GM19455 (cell line): Measurements from ENCODE around the gene RASA4.
A peak's percentile ranks its signal among the peaks of the same experiment; 100 is the strongest.
"Not testable (repeated sequence)": the region's sequence is repeated elsewhere in the genome, so short reads cannot be mapped to it uniquely, and the experiment has no call there.

Source experiments
- ATAC-seq: cut with Tn5 transposase; IDR thresholded peaks from one replicate; pipeline ENCODE4 v1.9.1; 2021; ENCODE audit not compliant: unreplicated experiment

The RASA4 gene

GRCh38 chr7:102616507-102617125, at the start of gene RASA4:
Gene RASA4 (minus strand): TSS chr7:102616756. CDS start chr7:102616689, 67 bp downstream.
- ATAC-seq = peak; percentile 54

DNA sequence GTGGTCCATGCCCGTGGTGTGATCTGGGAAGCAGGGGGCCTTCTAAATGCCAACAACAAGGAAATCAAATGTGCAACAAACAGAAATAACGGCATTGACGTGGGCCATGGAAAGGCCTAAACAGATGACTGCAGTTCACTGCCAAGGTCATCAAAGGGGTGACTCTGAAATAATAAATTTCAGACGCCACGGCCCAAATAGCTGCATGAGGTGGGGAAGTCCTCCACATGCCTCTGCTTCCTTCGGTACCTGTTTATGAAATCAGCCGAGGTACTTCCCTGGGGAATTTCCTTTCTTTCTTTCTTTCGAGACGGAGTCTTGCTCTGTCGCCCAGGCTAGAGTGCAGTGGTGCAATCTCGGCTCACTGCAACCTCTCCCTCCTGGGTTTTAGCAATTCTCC, 48.2 kb upstream of the RASA4 start:
- ATAC-seq = not testable (repeated sequence)

DNA sequence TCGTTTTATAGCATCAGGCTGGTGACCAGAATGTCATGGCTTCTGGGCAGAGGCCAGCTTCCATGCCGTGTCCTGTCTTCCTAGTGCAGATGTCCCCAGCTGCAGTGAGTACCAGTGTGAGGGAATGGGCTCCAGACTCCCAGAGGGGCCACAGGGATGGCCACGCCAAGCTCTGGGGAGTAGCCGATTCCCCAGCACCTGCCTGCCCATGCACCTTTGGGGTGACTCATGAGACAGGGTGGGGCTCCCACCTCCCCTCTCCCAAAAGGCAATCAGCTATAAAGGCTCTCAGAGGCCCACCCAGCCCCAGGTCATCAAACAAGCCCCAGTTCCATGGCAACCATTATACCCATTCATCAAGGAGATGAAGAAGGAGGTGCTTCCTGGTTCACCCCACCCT, 33.4 kb upstream of the RASA4 start, which contains the start of gene SPDYE2B:
TSS of gene SPDYE2B (plus strand) at position 396 of the 400 bp plus-strand sequence. CDS start 2,030 bp downstream, outside the sequence.
- not testable (repeated sequence) for ATAC-seq

- not testable (repeated sequence) for ATAC-seq
Observed at GRCh38 chr7:102647813-102648212, 31.3 kb upstream of the RASA4 start.

- not testable (repeated sequence) for ATAC-seq
Observed at GRCh38 chr7:102643404-102643803, 26.8 kb upstream of the RASA4 start.

- not testable (repeated sequence) for ATAC-seq
Observed at GRCh38 chr7:102642691-102643090, 26.1 kb upstream of the RASA4 start, which contains the start of gene UPK3BL1. Gene UPK3BL1 (minus strand): TSS chr7:102642791. CDS start chr7:102642741, 50 bp downstream.

GRCh38 chr7:102638848-102639247, 22.3 kb upstream of the RASA4 start:
- ATAC-seq = not testable (repeated sequence)

GRCh38 chr7:102636956-102637355, 20.4 kb upstream of the RASA4 start:
- not testable (repeated sequence) for ATAC-seq

DNA sequence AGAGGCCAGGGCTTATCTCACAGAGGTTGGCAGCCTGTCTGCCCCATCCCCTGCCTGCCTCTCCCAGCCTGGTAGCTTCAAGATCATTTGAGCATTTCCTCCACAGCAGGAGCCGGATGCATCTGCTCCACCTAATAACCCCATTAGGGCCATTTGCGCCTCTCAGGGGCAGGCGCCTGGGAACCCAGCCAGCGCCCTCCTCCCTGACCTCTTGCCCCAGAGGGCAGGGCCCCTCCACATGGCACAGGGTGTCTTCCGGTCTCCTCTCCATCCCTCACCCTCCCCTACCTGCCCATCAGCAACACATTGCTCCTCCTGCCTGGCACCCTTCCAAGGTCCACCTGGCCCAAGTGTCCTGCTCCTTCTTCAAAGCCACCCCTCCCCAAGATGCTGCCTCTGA, 18.8 kb upstream of the RASA4 start:
- ATAC-seq = not testable (repeated sequence)

DNA sequence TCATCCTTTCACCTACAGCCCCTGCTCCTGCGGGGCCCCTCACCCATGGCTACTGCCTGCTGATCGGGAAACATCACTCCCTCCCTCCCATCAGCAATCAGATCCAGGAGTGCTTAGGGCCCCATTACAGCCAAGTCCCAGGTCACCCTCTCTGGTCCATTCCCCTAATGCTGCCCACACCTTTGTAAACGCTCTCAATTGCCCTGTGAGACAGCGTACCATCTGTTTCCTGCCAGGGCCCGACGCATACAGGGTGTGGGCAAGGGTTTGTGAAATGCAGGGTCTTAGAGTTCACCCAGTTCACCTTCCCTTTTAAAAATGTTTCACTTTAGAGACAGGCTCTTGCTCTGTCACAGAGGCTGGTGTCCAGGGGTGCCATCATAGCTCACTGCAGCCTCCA, 17.7 kb upstream of the RASA4 start:
- ATAC-seq = not testable (repeated sequence)

GRCh38 chr7:102630622-102631021, 14.1 kb upstream of the RASA4 start:
- ATAC-seq = not testable (repeated sequence)

GRCh38 chr7:102627271-102627904, 10.8 kb upstream of the RASA4 start:
- ATAC-seq = not testable (repeated sequence)

DNA sequence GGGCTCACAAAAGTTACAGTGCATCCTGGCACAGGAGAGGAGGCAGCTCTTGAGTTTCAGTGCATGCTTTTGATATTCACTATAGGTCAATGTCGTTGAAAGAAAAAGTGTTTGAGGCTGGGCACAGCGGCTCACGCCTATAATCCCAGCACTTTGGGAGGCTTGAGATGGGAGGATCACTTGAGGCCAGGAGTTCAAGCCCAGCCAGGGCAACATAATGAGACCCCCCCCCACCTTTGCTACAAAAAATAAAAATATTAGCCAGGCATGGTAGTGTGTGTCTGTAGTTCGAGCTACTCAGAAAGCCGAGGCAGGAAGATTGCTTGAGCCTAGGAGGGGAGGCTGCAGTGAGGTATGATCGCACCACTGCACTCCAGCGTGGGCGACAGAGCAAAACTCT, 1.6 kb upstream of the RASA4 start:
- not testable (repeated sequence) for ATAC-seq

GRCh38 chr7:102615930-102616329, 626 bp downstream of the RASA4 start:
- ATAC-seq = not testable (repeated sequence)

DNA sequence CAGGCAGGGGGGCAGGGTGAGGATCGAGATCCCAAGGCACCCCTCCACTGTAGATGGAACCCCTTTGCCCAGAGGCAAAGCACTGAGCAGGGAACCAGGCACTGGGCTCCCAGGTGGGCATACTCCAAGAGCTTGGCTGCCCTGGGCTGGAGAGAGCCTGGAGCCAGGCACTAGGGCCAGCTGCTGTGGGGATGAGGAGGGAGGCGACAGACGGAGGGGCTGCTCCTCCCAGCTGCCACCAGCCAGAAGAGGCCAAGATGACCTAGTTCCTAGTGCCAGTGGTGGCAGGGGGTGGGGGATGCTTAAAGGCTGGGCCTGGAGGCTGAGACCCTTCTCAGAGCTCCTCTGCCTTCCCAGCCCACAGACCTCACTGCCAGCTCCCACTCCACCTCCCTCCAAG, 1.7 kb downstream of the RASA4 start:
- not testable (repeated sequence) for ATAC-seq

- not testable (repeated sequence) for ATAC-seq
Observed at GRCh38 chr7:102614346-102614697, 2.2 kb downstream of the RASA4 start.

- ATAC-seq = peak; percentile 75
Observed at GRCh38 chr7:102613575-102614345, 2.8 kb downstream of the RASA4 start.

- not testable (repeated sequence) for ATAC-seq
Observed at GRCh38 chr7:102611675-102612325, 4.8 kb downstream of the RASA4 start.

DNA sequence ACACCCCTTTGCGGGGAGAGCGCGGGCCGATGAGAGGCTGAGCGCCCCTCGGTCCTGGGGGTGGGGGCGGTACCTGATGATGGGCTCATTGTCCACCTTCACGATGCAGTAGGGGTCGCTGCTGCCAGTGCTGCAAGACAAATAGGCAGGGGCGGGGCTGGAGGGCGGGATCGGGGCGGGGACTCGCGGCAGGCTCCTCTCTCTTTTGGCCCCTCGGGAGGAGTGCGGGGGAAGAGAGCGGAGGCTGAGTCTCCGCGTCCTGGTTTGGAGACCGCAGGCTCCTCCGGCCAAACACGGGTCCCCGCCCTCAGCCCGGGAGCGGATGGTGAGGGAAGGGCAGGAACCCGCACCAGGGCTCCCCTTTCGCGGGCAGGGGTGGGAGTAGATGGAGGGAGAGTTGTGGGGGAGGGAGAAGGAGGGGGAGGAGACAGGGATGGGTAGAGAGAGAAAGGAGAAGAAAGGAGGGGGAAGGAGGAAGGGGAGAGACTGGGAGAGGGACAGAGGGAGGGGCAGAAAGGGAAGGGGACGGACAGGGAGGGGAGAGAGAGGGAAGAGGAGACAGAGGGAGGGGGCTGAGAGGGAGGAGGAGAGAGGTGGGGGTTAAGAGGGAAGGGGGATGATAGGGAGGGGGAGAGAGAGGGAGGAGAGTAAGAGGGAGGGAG, 5.4 kb downstream of the RASA4 start:
- not testable (repeated sequence) for ATAC-seq

- ATAC-seq = not testable (repeated sequence)
Observed at GRCh38 chr7:102610441-102610840, 6.1 kb downstream of the RASA4 start.
